Hippocampal formation (tissue), 2 donors: ENCODE measurements around the gene KBTBD7.
"Not testable (repeated sequence)": the region's sequence is repeated elsewhere in the genome, so short reads cannot be mapped to it uniquely, and the experiment has no call there.

Experiments
- DNase-seq, 2 donors: peaks; one replicate each; lab custom pipeline; 2025; lab: John Stamatoyannopoulos, UW

The KBTBD7 gene

GRCh38 chr13:41196620-41197019 lies 2.3 kb upstream of the KBTBD7 start:
- DNase-seq = no peak

- DNase-seq = no peak
Observed at GRCh38 chr13:41196011-41196410, 1.6 kb upstream of the KBTBD7 start.

GRCh38 chr13:41193469-41193868 lies 900 bp downstream of the KBTBD7 start:
- no peak for DNase-seq

GRCh38 chr13:41188584-41188983 lies 5.8 kb downstream of the KBTBD7 start:
- no peak for DNase-seq

GRCh38 chr13:41186481-41186880 lies 7.9 kb downstream of the KBTBD7 start:
- no peak for DNase-seq

GRCh38 chr13:41182231-41182630 lies 12.1 kb downstream of the KBTBD7 start:
- DNase-seq = no peak

- no peak for DNase-seq
Observed at GRCh38 chr13:41179593-41180250, 14.6 kb downstream of the KBTBD7 start.

GRCh38 chr13:41178040-41178439 lies 16.3 kb downstream of the KBTBD7 start:
- DNase-seq = no peak

- DNase-seq = no peak
Observed at GRCh38 chr13:41177616-41178015, 16.8 kb downstream of the KBTBD7 start.

GRCh38 chr13:41175576-41175975 lies 18.8 kb downstream of the KBTBD7 start:
- DNase-seq = not testable (repeated sequence)

GRCh38 chr13:41162151-41162550 lies 32.2 kb downstream of the KBTBD7 start:
- no peak for DNase-seq

GRCh38 chr13:41159174-41159573 lies 35.2 kb downstream of the KBTBD7 start:
- no peak for DNase-seq

- no peak for DNase-seq
Observed at GRCh38 chr13:41157048-41157717, 37.2 kb downstream of the KBTBD7 start.

- no peak for DNase-seq
Observed at GRCh38 chr13:41156620-41157019, 37.7 kb downstream of the KBTBD7 start.

GRCh38 chr13:41154042-41154441 lies 40.3 kb downstream of the KBTBD7 start:
- DNase-seq = no peak

GRCh38 chr13:41152005-41152404 lies 42.4 kb downstream of the KBTBD7 start:
- no peak for DNase-seq

GRCh38 chr13:41150058-41150457 lies 44.3 kb downstream of the KBTBD7 start:
- DNase-seq = no peak

- DNase-seq = no peak
Observed at GRCh38 chr13:41148419-41149283, 45.7 kb downstream of the KBTBD7 start.

GRCh38 chr13:41145136-41145908 lies 49.0 kb downstream of the KBTBD7 start:
- DNase-seq = no peak

- no peak for DNase-seq
Observed at GRCh38 chr13:41144576-41144975, 49.8 kb downstream of the KBTBD7 start.
